ENCODE measurements around the gene DNAAF2.

- TF ChIP-seq POLR2AphosphoS5 (IDR thresholded peaks at IDR 0.05; ENCODE audit: borderline replicate concordance, low read depth, low read length) = no peak
- no peak for TF ChIP-seq EZH2 (IDR thresholded peaks at IDR 0.05)
- TF ChIP-seq FOXP2 (optimal IDR thresholded peaks at IDR 0.05; ENCODE audit: control extremely low read depth, extremely low read length, insufficient read depth) = no peak
Measured at GRCh38 chr14:49637534-49638078, 2.6 kb upstream of the DNAAF2 start.
